GM21447 (cell line): ENCODE data around the gene IFI44.
A peak's percentile ranks its signal among the peaks of the same experiment; 100 is the strongest.

Experiments
- ATAC-seq: cut with Tn5 transposase; IDR thresholded peaks from one replicate; pipeline ENCODE4 v1.9.1; 2021; ENCODE audit not compliant: unreplicated experiment

Gene IFI44, protein sequence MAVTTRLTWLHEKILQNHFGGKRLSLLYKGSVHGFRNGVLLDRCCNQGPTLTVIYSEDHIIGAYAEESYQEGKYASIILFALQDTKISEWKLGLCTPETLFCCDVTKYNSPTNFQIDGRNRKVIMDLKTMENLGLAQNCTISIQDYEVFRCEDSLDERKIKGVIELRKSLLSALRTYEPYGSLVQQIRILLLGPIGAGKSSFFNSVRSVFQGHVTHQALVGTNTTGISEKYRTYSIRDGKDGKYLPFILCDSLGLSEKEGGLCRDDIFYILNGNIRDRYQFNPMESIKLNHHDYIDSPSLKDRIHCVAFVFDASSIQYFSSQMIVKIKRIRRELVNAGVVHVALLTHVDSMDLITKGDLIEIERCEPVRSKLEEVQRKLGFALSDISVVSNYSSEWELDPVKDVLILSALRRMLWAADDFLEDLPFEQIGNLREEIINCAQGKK

DNA sequence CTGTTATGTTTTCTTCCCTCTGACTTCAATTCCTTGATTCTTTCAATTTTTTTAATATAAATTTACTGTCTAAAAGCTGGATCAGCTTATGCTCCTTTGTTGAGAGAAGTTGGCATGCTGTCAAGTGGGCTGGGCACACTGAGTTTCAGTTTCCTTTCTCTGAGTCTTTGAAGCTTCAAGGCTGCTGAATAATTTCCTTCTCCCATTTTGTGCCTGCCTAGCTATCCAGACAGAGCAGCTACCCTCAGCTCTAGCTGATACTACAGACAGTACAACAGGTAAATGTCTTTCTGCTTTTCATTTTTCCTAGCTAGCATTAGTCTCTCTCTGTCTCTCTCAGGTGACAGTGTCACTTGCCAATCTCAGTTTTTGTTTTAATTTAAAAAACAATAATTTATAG, at the start of gene IFI44:
Gene IFI44 (plus strand): TSS at position 204 of the 400 bp plus-strand sequence. CDS start 365 bp downstream, outside the sequence.
- peak; percentile 88 for ATAC-seq

DNA sequence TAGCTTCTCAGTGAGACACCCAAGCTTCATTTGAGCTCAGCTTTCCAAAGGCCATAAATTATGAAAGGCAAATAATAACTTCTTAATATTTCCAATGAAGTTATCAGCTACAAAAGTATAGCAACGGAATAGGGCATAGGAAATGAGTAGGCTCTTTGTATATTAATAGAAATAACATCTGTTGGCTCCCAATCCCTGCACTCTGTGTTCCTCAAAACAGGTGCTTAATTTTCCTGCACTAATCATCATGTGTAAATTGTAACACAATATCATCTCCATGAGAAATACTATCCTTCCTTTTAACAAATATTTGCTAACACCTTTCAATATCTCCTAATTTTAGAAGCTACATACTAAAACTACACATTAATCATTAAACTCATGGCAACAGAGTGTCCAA, 48.6 kb upstream of the IFI44 start:
- no peak for ATAC-seq

DNA sequence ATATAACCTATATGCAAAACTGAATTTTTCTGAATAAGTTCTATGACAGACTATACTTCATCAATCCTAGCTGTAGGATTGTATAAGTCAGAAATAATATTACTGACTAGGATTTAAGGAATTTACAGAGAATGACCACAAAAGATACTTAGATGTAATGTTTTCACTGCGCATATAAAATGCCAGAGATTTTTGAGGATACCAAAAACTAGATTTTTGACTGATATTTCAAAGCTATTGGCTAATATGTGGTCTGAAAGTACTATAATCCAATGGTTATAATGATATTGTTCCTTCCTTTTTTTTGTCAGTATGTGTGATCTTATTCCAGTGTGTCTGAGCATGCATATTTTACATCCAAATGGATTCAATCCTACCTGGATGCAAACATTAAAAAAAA, 46.4 kb upstream of the IFI44 start:
- ATAC-seq = no peak

DNA sequence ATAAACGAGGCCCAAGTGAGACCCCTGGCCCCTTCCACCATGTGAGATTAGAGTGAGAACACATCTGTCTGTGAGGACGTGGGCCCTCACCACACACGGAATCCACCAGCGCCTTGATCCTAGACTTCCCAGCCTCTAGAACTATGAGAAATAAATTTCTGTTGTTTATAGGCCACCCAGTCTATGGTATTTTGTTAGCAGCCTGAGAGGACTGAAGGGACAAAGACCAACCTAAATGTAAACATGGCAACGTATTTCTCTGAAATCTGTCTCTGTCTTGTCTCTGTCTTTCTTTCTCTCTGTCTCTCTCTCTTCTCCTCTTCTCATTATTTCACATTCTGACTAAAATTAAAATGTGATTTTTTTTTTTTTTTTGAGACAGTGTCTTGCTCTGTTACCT, 45.0 kb upstream of the IFI44 start:
- ATAC-seq = no peak

DNA sequence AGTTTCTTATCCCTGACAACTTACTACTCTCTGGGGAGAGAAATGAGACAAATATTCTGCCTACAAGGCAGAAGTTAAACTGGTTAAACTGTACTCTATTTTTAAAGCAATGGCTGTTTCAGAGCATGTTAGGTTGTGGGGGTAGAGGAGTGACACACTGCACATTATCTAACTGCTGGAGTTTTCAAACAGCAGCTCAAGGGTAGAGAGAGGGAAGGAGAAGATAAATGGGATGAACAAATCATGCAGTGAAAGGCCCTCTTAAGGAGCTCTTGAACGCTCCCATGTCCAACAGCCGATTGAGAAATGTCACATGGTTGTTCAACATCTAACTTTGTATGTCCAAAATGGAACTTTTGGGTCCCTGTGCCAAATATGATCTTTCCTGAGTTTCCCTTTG, 43.4 kb upstream of the IFI44 start:
- no peak for ATAC-seq

DNA sequence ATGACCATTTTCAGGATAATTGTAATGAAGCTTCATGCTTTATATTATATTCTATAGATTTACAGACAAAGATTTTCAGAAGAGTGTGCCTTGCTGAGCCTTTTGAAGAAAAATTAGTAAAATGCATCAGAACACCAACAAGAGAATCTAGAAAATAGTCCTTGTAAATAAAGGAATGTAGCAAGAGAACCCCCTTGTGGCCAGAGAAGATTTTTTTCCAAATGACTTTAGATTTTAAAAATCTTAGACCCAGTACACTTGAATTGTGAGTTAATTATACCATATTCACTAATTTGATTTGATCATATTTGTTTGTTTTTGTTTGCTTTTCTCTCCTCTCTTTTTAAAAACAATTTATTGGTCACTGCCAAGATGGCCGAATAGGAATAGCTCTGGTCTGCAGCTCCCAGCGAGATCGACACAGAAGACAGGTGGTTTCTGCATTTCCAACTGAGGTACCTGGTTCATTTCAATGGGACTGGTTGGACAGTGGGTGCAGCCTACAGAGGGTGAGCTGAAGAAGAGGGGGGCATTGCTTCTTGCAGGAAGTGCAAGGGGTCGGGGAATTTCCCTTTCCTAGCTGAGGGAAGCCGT, 42.2 kb upstream of the IFI44 start:
- ATAC-seq = no peak

DNA sequence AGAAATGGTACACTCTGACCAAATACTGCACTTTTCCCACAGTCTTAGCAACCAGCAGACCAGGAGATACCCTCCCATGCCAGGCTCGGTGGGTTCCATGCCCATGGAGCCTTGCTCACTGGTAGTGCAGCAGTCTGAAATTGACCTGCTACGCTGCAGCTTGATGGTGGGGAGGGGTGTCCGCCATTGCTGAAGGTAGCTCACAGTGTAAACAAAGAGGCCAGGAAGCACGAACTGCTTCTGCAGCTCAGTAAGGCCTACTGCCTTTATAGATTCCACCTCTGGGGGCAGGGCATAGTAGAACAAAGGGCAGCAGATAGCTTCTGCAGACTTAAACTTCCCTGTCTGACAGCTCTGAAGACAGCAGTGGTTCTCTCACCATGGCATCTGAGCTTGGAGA, 41.7 kb upstream of the IFI44 start:
- no peak for ATAC-seq

DNA sequence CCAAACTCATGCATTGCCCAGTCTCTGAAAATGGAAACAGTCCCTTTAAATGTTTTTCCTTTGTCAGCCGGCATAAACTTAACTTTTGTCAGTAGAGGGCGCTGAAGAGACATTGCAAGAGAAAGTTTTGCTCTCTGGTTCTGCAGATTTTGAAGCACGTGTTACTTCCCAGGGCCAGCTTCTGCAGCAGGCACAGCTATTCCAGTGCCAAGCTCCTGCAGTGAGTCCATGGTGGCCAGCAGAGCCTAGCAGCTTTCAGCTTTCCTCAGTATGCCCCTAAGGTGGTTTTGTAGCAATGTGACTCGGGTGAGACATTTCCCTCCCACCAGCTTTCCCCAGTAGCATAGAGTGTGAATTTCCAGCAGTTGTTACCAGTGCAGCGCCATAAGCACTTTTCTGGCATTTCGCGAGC, 32.0 kb upstream of the IFI44 start:
- peak; percentile 50 for ATAC-seq

DNA sequence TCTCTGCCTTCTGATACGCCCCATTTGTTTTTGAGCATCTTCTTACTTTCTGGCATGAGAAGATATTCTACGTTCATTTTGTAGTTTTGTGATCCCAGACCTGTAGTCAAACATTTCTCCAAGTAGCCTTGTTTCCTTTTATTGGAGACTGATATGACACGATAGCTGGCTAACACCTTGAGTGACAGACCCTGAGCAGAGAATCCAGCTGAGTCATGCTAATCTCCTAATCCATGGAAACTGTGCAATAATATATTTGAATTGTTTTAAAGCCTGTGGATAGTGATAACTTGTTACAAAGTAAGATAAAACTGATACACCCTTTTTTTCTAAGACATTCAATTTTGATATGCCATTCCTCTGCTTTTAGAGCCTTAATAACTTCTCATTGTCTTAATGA, 30.6 kb upstream of the IFI44 start:
- ATAC-seq = no peak

DNA sequence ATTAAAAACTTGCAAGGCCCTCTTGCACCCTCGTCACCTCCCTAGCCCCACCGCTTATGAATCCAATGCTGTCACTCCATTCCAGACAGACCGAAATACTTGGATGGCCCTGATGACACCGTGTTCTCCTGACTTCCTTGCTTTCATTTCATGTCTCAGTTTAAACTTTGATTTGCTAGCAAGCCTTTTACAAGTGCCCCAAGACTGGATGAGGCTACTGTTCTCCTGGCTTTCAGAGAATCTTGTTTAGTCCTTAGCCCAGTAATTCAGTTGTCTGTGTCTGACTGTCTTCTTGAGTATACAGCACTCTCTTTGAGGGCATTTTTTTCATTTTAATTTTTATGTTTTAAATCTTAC, 30.2 kb upstream of the IFI44 start:
- peak; percentile 6 for ATAC-seq

DNA sequence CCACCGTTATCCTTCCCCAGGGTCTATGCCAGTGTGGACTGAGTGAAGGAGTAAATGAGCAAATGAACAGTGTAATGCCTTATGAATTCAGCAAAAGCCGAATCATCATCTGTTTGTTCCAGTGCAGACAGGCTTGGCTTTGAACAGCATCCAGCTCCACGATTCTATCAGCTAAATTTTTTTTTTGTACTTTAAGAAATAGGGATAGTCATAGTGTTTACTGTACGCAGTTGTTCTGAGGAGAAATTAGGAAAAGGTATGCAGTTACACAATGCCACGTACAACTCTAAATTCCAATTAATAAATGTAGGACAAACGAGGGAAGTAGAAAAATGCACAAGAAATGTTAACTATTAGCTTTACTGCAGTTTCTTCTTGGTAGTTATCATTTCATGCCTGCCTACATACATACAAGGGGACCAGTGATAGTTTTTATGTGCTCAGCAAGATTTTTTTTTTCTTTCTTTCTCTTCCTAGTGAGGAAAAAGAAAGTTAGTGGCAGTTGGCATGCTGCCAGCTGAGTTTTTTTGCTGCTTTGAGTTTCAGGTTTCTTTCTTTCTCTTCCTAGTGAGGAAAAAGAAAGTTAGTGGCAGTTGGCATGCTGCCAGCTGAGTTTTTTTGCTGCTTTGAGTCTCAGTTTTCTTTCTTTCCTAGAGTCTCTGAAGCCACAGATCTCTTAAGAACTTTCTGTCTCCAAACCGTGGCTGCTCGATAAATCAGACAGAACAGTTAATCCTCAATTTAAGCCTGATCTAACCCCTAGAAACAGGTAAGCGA, 29.6 kb upstream of the IFI44 start, which contains the start of gene IFI44L:
Gene IFI44L (plus strand): TSS at position 646 of the 777 bp plus-strand sequence. CDS start 7,468 bp downstream, outside the sequence.
- ATAC-seq = peak; percentile 43

DNA sequence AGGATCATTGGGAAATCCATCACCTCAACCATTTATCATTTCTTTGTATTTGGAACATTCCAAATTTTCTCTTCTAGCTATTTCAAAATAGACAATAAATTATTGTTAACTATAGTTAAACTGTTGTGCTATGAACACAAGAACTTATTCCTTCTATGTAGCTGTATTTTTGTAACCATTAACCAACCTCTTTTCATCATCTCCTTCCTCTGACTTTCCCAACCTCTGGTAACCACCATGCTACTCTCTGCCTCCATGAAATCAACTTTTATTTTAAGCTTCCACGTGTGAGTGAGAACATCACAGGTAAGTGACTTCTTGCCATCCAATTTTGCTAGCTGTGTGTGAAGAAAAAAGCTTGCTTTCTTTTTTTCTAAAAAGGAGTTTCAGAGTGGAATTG, 29.0 kb upstream of the IFI44 start:
- ATAC-seq = no peak

DNA sequence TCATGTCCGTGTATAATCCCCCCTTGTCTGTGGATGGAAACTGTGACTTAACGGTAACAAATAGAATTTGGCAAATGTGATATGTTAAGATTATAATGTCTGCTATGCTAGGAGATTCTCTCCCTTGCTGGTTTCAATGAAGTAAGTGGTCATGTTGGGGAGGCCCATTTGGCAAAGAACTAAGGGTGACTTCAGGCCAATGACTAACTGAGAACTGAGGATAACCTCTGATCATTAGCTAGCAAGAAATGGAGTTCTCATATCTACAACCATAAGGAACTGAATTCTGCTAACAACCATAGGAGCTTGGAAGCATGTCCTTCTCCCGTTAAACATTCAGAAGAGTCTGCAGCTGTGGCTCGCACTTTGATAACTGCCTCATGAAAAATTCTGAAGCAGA, 27.1 kb upstream of the IFI44 start:
- ATAC-seq = peak; percentile 25

DNA sequence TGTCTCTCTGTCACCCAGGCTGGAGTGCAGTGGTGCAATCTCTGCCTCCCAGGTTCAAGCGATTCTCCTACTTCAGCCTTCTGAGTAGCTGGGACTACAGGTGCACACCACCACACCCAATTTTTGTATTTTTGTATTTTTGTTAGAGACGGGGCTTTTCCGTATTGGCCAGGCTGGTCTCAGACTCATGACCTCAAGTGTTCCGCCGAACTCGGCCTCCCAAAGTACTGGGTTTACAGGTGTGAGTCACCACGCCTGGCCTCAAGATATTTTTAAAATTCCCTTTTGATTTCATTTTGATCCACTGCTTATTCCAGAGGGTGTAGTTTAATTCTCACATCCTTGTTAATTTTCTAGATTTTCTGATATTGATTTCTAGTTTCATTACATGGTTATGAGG, 25.6 kb upstream of the IFI44 start:
- ATAC-seq = no peak

DNA sequence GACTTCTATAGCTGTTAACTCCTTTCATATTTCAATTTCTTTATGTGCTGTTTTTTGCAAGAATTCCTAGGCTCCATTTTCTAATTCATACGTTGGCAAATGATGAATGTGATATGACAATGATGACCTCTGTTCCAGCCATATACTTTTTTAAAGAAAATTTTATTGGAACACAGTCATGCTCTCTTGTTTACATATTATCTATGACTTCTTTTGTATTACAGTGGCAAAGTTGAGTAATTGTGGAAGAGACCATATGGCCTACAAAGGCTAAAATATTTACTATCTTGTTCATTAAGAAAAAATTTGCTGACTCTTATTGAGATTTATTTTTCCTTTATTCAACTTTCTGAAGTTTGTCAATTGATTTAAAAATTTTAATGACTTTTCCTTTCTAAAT, 22.3 kb upstream of the IFI44 start:
- ATAC-seq = no peak

DNA sequence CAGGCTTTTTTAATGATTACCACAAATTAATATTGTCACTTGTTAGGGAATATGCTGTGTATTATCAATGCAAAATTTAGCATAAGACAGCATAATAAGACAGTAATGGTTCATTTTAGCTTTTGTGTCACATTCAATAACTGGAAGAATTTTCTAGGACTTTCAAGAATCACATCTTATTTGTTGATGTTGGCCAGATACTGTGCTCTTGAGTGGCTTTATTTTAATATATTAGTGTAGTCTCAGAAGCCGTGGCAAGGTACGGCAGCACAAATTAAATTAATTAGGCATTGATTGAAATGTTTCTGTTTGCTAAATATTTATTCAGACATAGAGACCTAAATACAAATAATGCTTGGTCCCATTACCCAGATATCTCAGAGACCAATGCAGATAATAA, 19.0 kb upstream of the IFI44 start:
- no peak for ATAC-seq

DNA sequence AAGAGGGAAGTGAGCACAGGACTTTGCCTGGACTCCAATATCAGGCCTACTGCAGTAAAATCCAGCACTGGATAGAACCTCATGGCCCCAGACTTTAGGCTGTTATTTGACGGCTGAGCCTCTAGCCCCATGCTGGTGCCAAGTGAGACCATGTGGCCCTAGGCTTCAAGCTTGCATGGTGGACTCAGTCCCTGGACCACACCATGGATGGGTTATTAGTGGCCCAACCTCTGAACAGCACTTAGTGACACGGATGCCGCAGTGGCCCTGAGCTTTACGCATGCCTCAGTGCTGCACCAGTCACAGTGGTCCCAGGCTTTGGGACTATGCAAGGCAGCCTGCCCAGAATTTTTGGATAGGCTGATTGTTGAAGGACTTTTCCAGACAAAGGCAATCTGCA, 16.4 kb upstream of the IFI44 start:
- no peak for ATAC-seq

DNA sequence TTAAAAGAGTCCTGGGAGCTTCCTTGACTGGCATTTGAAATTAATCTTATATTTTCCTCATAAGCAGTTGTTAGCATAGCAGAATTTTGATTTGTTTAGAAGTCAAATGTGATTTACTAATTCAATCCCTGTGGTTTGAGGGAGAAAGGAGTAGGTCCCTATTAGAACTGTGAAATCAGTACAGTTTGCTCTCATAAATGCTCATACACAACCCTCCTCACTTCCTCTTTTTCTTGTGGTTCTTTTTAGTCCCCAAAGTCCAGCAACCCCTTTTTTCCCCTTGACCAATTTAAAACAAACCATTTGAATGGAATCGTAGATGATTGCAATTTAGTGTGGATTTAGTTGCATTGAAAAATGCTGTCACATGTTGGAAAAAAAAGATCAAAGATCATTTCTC, 9.2 kb upstream of the IFI44 start:
- peak; percentile 52 for ATAC-seq

DNA sequence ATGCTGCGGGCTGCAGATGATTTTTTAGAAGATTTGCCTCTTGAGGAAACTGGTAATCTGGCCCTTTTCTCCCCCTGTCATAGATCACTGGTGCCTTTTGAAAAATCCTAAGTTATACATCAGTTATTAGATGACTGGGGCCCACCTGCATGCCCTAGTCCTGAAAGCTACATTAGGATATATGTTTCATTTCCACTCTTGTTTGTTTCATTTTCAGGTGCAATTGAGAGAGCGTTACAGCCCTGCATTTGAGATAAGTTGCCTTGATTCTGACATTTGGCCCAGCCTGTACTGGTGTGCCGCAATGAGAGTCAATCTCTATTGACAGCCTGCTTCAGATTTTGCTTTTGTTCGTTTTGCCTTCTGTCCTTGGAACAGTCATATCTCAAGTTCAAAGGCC, 8.1 kb upstream of the IFI44 start:
- ATAC-seq = no peak

DNA sequence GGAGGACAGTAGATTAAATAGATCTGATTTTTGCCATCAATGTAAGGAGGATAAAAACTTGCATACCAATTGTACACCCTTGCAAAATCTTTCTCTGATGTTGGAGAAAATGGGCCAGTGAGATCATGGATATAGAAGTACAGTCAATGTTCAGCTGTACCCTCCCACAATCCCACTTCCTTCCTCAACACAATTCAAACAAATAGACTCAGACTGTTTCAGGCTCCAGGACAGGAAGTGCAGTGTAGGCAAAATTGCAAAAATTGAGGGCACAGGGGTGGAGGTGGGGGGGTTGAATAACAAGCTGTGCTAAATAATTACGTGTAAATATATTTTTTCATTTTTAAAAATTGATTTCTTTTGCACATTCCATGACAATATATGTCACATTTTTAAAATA, 3.9 kb upstream of the IFI44 start:
- no peak for ATAC-seq

DNA sequence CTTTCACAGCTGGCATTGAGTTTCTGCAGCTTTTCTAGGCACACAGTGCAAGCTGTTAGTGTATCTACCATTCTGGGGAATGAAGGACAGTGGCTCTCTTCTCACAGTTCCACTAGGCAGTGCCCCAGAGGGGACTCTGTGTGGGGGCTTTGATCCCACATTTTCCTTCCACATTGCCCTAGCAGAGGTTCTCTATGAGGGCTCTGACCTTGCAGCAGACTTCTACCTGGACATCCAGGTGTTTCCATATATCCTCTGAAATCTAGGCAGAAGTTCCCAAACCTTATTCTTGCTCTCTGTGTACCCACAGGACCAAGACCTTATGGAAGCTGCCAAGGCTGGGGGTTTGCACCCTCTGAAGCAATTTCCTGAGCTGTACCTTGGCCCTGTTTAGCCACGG, 2.4 kb upstream of the IFI44 start:
- ATAC-seq = no peak

DNA sequence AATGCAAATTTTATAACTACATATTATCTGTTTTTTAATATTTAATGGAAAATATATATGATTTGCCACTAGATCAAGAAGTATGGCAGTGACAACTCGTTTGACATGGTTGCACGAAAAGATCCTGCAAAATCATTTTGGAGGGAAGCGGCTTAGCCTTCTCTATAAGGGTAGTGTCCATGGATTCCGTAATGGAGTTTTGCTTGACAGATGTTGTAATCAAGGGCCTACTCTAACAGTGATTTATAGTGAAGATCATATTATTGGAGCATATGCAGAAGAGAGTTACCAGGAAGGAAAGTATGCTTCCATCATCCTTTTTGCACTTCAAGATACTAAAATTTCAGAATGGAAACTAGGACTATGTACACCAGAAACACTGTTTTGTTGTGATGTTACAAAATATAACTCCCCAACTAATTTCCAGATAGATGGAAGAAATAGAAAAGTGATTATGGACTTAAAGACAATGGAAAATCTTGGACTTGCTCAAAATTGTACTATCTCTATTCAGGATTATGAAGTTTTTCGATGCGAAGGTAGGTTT, 556 bp downstream of the IFI44 start:
- ATAC-seq = no peak
